Kidney (tissue), 14 donors: ENCODE results near the gene SNX8. TPM values are rescaled to one million over a fixed set of nuclear protein-coding genes. Genes with fewer than 3 reads are reported as not detected.

Source experiments
- DNase-seq, 5 donors: peaks; one replicate each; pipeline ENCODE4 v3.0.0-alpha.2; 2013 to 2020
- FAIRE-seq: peaks from 2 replicates; lab custom pipeline; 2012; peaks lifted over from hg19 to GRCh38; lab: Jason Lieb, UNC
- H3K27ac ChIP-seq, 2 donors: one replicate each; pipeline ENCODE4 v1.7.0; 2013; ENCODE audit warnings: low read depth in 2 of 2, low read length in 2 of 2, inconsistent platforms in 1 of 2
- H3K27me3 ChIP-seq: one replicate; pipeline ENCODE4 v1.7.1; 2013; ENCODE audit warnings: low read length, inconsistent platforms; ENCODE audit not compliant: control insufficient read depth, insufficient read depth
- H3K36me3 ChIP-seq, 3 donors: one replicate each; pipeline versions ENCODE4 v1.7.0 to v1.7.1; 2013; ENCODE audit warnings: low read length in 3 of 3, control low read depth in 1 of 3, inconsistent platforms in 1 of 3; ENCODE audit not compliant: insufficient read depth in 3 of 3, control insufficient read depth in 2 of 3
- H3K4me1 ChIP-seq, 3 donors: one replicate each; pipeline versions ENCODE4 v1.7.0 to v1.7.1; 2013; ENCODE audit warnings: low read length in 3 of 3, inconsistent platforms in 1 of 3, low read depth in 1 of 3; ENCODE audit not compliant: control insufficient read depth in 2 of 3, insufficient read depth in 2 of 3
- H3K4me3 ChIP-seq, 3 donors: one replicate each; pipeline versions ENCODE4 v1.7.0 to v1.8.1; 2013; ENCODE audit warnings: low read length in 3 of 3, control low read depth in 1 of 3, inconsistent platforms in 1 of 3
- H3K9ac ChIP-seq, 3 donors: one replicate each; pipeline versions ENCODE4 v1.7.0 to v1.7.1; 2013; ENCODE audit warnings: low read length in 3 of 3, control low read depth in 1 of 3, inconsistent platforms in 1 of 3
- H3K9me3 ChIP-seq, 3 donors: one replicate each; pipeline versions ENCODE4 v1.7.0 to v1.7.1; 2013; ENCODE audit warnings: low read length in 3 of 3, control low read depth in 1 of 3, inconsistent platforms in 1 of 3; ENCODE audit not compliant: control insufficient read depth in 2 of 3, insufficient read depth in 1 of 3
- CTCF ChIP-seq: IDR thresholded peaks from 3 replicates; pipeline ENCODE4 v1.5.1; 2012; ENCODE audit warnings: mild to moderate bottlenecking, moderate library complexity, borderline replicate concordance; ENCODE audit not compliant: insufficient read depth; ENCODE audit errors: extremely low read depth
- intact Hi-C: fragments of 100-400 bp; cut with DNase I; formaldehyde crosslinking; loops from one replicate; pipeline ENCODE4 v1.11.1; 2022
- polyA plus RNA-seq: library from polyadenylated mRNA; stranded (reverse); fragments of 350-450 nt; fragmentation: Illumina TruSeq; extraction: RNeasy Lipid Tissue Mini Kit (QIAGEN cat#74804); gene quantifications from one replicate; pipeline ENCODE4 v1.2.3, GENCODE V29; 2014; ENCODE audit warnings: low read depth, low replicate concordance; ENCODE audit not compliant: insufficient read depth
- total RNA-seq: library from RNA; stranded (reverse); fragmentation: NEBNext Ultra II Directional; extraction: Animal tissue kit (Norgen Biotek cat#: 25700); gene quantifications from one replicate; pipeline ENCODE4 v1.2.1, GENCODE V29; 2021
- donor health status: control.
- donor health status: control.
- donor health status: control.
- donor health status: control.
- donor health status: control.
- donor health status: DM: yes; HTN: yes; CAD: no.
- donor health status: Normal renal cell carcinoma (clear cell type).

The SNX8 gene
- total and polyA plus RNA-seq, 2 donors from 2014 or later: 28.7 to 38.6 TPM

- DNase-seq: peak in 1 of 5 donors; percentile 43
Observed at GRCh38 chr7:2212906-2213305, 101.3 kb downstream of the SNX8 start.

GRCh38 chr7:2211926-2212325 is 102.3 kb downstream of the SNX8 start:
- FAIRE-seq (no peak), DNase-seq (peak in 1 of 5 donors; percentile 59)
- TF ChIP-seq CTCF: no peak
- Histone ChIP-seq H3K4me3 (no peak overlapping the region), H3K9me3 (no peaks in the 10 kb centered on the region), H3K27ac (no peak overlapping the region), H3K9ac (no peak overlapping the region), H3K4me1 (no peaks in the 10 kb centered on the region), H3K36me3 (peaks cover 4 to 29% (median 15%) of the 10 kb centered on the region in 3 donors), H3K27me3 (no peaks in the 10 kb centered on the region)
- intact Hi-C loops: no loop called here

More at GRCh38 chr7:2212906-2213305, 101.3 kb downstream of the SNX8 start:
- no peak overlapping the region for H3K27ac ChIP-seq
- FAIRE-seq: no peak
- TF ChIP-seq CTCF: no peak
- intact Hi-C loops: no loop called here
- H3K9me3 ChIP-seq: no peaks in the 10 kb centered on the region
- H3K4me3 ChIP-seq: no peak overlapping the region
- H3K36me3 ChIP-seq: peaks cover 4 to 25% (median 15%) of the 10 kb centered on the region in 3 donors
- H3K9ac ChIP-seq: no peak overlapping the region
- H3K4me1 ChIP-seq: no peaks in the 10 kb centered on the region
- H3K27me3 ChIP-seq: no peaks in the 10 kb centered on the region

GRCh38 chr7:2211259-2211880 is 102.9 kb downstream of the SNX8 start:
- no peaks in the 10 kb centered on the region for H3K27me3 ChIP-seq
- FAIRE-seq: no peak
- H3K9me3 ChIP-seq: no peaks in the 10 kb centered on the region
- peaks cover 4 to 26% (median 15%) of the 10 kb centered on the region in 3 donors for H3K36me3 ChIP-seq
- no peak overlapping the region for H3K4me3 ChIP-seq
- H3K9ac ChIP-seq: no peak overlapping the region
- peak in 1 of 5 donors; percentile 52 for DNase-seq
- TF ChIP-seq CTCF: no peak
- no peak overlapping the region for H3K27ac ChIP-seq
- intact Hi-C loops: no loop called here
- no peaks in the 10 kb centered on the region for H3K4me1 ChIP-seq
